Glutamatergic neuron (in vitro differentiated cells): ENCODE data around the gene KCTD5. TPM values are rescaled to one million over a fixed set of nuclear protein-coding genes. Genes with fewer than 3 reads are reported as not detected.
"Not testable (repeated sequence)": the region's sequence is repeated elsewhere in the genome, so short reads cannot be mapped to it uniquely, and the experiment has no call there.

Experiments used
- DNase-seq: peaks from one replicate; pipeline ENCODE4 v3.0.0; 2022
- H3K27ac Mint-ChIP-seq: one replicate; pipeline ENCODE4 v1.8.0; 2020; ENCODE audit warnings: mild to moderate bottlenecking, mixed read lengths, inconsistent platforms; ENCODE audit not compliant: unreplicated experiment
- H3K27me3 Mint-ChIP-seq: one replicate; pipeline ENCODE4 v1.8.0; 2020; ENCODE audit warnings: mild to moderate bottlenecking, moderate library complexity, mixed read lengths, inconsistent platforms; ENCODE audit not compliant: unreplicated experiment
- H3K36me3 Mint-ChIP-seq: one replicate; pipeline ENCODE4 v1.8.0; 2020; ENCODE audit warnings: mild to moderate bottlenecking, mixed read lengths, inconsistent platforms; ENCODE audit not compliant: unreplicated experiment
- H3K4me1 Mint-ChIP-seq: one replicate; pipeline ENCODE4 v1.8.0; 2020; ENCODE audit warnings: mild to moderate bottlenecking, low read depth, mixed read lengths, inconsistent platforms; ENCODE audit not compliant: unreplicated experiment
- H3K4me3 Mint-ChIP-seq: one replicate; pipeline ENCODE4 v1.8.0; 2020; ENCODE audit warnings: mild to moderate bottlenecking, mixed read lengths, inconsistent platforms; ENCODE audit not compliant: unreplicated experiment
- H3K9me3 Mint-ChIP-seq: one replicate; pipeline ENCODE4 v1.8.0; 2020; ENCODE audit warnings: mild to moderate bottlenecking, moderate library complexity, mixed read lengths, inconsistent platforms; ENCODE audit not compliant: unreplicated experiment
- total RNA-seq: library from RNA; stranded (reverse); fragmentation: NEBNext Ultra II Directional; extraction: Animal tissue kit (Norgen Biotek cat#: 25700); gene quantifications from one replicate; pipeline ENCODE4 v1.2.1, GENCODE V29; 2021; ENCODE audit not compliant: unreplicated experiment
- TF ChIP-seq, protein P1 (sequence below): fragments of 200-600 bp; sonication (generic); IDR thresholded peaks from one replicate; pipeline ENCODE4 v1.5.0; 2021; ENCODE audit not compliant: partially characterized antibody, unreplicated experiment

Gene KCTD5
- total RNA-seq, 1 donor from 2014 or later = 41.2 TPM

GRCh38 chr16:2664574-2664982 is 17.7 kb upstream of the KCTD5 start:
- H3K27ac Mint-ChIP-seq = no peak overlapping the region
- no peaks in the 10 kb centered on the region for H3K36me3 Mint-ChIP-seq
- TF ChIP-seq, protein P1, sequence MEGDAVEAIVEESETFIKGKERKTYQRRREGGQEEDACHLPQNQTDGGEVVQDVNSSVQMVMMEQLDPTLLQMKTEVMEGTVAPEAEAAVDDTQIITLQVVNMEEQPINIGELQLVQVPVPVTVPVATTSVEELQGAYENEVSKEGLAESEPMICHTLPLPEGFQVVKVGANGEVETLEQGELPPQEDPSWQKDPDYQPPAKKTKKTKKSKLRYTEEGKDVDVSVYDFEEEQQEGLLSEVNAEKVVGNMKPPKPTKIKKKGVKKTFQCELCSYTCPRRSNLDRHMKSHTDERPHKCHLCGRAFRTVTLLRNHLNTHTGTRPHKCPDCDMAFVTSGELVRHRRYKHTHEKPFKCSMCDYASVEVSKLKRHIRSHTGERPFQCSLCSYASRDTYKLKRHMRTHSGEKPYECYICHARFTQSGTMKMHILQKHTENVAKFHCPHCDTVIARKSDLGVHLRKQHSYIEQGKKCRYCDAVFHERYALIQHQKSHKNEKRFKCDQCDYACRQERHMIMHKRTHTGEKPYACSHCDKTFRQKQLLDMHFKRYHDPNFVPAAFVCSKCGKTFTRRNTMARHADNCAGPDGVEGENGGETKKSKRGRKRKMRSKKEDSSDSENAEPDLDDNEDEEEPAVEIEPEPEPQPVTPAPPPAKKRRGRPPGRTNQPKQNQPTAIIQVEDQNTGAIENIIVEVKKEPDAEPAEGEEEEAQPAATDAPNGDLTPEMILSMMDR = no peak
- peaks cover 12% of the 10 kb centered on the region for H3K4me1 Mint-ChIP-seq
- no peak overlapping the region for H3K4me3 Mint-ChIP-seq
- DNase-seq = no peak
- H3K27me3 Mint-ChIP-seq = no peaks in the 10 kb centered on the region
- H3K9me3 Mint-ChIP-seq = peaks cover 8% of the 10 kb centered on the region

DNA sequence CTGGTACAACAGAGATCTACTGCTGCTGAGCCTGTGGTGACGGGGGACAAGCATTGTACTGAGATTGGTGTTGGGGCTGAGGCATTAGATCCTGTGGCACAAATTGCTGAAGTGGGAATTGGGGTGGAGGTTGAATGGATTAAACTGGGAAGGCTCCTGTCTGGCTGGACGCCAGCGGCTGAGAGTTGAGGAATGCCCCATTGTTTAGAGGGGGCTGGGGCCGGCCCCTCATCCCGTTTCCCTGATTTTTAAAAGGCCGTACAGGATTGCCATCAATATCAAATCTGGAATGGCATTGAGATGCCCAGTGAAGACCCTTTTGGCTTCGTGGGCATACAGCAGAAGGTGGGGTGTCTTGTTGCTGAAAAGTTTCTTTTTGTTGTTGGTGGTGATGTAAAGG is 15.7 kb upstream of the KCTD5 start:
- not testable (repeated sequence) for H3K9me3 Mint-ChIP-seq, DNase-seq, H3K4me3 Mint-ChIP-seq, H3K27ac Mint-ChIP-seq, H3K27me3 Mint-ChIP-seq, H3K36me3 Mint-ChIP-seq
- peaks cover 25% of the 10 kb centered on the region for H3K4me1 Mint-ChIP-seq

DNA sequence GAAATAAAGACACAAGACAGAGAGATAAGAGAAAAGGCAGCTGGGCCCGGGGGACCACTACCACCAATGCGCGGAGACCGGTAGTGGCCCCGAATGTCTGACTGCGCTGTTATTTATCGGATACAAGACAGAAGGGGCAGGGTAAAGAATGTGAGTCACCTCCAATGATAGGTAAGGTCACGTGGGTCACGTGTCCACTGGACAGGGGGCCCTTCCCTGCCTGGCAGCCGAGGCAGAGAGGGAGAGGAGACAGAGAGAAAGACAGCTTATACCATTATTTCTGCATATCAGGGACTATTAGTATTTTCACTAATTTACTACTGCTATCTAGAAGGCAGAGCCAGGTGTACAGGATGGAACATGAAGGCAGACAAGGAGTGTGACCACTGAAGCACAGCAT is 12.7 kb upstream of the KCTD5 start:
- H3K4me1 Mint-ChIP-seq = peaks cover 33% of the 10 kb centered on the region
- not testable (repeated sequence) for DNase-seq, H3K36me3 Mint-ChIP-seq, H3K9me3 Mint-ChIP-seq, H3K27me3 Mint-ChIP-seq
- H3K4me3 Mint-ChIP-seq = peak overlapping the region; percentile 61
- peak overlapping the region; percentile 84 for H3K27ac Mint-ChIP-seq

DNA sequence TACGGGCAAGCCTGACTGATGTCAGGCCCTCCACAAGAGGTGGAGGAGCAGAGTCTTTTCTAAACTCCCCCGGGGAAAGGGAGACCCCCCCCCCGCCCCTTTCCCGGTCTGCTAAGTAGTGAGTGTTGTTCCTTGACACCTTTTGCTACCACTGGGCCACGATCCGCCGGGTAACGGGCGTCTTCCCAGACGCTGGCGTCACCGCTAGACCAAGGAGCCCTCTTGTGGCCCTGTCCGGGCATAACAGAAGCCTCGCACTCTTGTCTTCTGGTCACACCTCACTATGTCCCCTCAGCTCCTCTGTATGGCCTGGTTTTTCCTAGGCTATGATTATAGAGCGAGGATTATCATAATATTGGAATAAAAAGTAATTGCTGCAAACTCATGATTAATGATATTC is 12.3 kb upstream of the KCTD5 start:
- peak overlapping the region; percentile 100 for H3K27ac Mint-ChIP-seq
- not testable (repeated sequence) for H3K27me3 Mint-ChIP-seq, H3K36me3 Mint-ChIP-seq, H3K9me3 Mint-ChIP-seq
- DNase-seq = peak; percentile 89
- TF ChIP-seq, protein P1 = peak; percentile 64
- peaks cover 33% of the 10 kb centered on the region for H3K4me1 Mint-ChIP-seq
- peak overlapping the region; percentile 90 for H3K4me3 Mint-ChIP-seq

DNA sequence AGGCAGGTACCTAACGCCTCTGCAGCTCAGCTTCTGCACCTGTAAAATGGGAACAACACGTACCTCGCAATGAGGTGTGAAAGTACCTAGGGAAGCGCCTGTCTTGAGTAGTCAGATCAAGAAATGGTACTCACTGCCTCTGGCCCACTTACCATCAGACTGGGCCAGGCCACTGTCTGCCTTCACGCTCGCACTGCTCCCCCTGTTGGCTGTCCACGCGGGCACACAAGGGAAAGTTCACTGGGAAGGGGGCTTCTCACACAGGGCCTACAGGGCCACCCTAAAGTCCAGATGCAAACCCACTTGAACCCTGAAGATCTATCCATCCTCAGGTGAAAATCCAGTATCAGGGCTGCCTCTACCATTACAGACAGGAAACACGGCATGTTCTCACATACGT is 11.1 kb upstream of the KCTD5 start:
- peak overlapping the region; percentile 100 for H3K27ac Mint-ChIP-seq
- H3K4me1 Mint-ChIP-seq = peaks cover 33% of the 10 kb centered on the region
- H3K4me3 Mint-ChIP-seq = peak overlapping the region; percentile 90
- H3K27me3 Mint-ChIP-seq, H3K36me3 Mint-ChIP-seq, H3K9me3 Mint-ChIP-seq: not testable (repeated sequence)
- DNase-seq = peak; percentile 83
- TF ChIP-seq, protein P1 = peak; percentile 16

DNA sequence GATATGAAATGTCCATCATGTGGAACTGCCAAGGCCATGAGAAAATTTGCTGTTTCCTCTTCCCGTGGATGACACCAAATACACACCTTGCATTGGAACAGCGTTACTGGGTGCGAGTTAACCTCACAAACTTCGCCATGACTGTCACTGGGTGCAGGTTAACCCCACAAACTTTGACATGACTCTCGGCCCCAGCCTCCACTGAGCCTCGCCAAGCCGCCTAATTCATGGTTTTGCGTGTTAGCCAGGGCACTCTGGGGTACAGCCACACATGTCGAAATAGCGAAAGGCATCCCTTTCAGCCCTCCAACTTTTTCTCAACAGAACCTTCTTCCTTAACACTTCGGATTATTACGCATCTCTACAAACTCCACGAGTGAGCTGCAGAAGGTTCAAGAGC is 10.6 kb upstream of the KCTD5 start:
- H3K27me3 Mint-ChIP-seq = no peaks in the 10 kb centered on the region
- peak overlapping the region; percentile 91 for H3K4me3 Mint-ChIP-seq
- H3K4me1 Mint-ChIP-seq = peaks cover 33% of the 10 kb centered on the region
- TF ChIP-seq, protein P1 = no peak
- no peak overlapping the region for H3K27ac Mint-ChIP-seq
- no peak for DNase-seq
- H3K9me3 Mint-ChIP-seq = peaks cover 9% of the 10 kb centered on the region
- no peaks in the 10 kb centered on the region for H3K36me3 Mint-ChIP-seq
